ENCODE data around the gene GALNS. TPM values are rescaled to one million over a fixed set of nuclear protein-coding genes. Genes with fewer than 3 reads are reported as not detected.

The GALNS gene
- total RNA-seq, 2 experiments from 2014 or later: 18.4 to 19.7 TPM

- peaks cover 10% of the 10 kb centered on the region for H3K36me3 Mint-ChIP-seq (ENCODE audit: low read depth)
- H3K4me1 Mint-ChIP-seq (ENCODE audit: low read depth): no peaks in the 10 kb centered on the region
- H3K27me3 ChIP-seq (ENCODE audit: control insufficient read depth in 1 of 2, insufficient read depth in 2 of 2, low read length in 2 of 2): no peaks in the 10 kb centered on the region
- intact Hi-C loops (cut with DNase I, micrococcal nuclease): no loop called here
- DNase-seq (no peak), ATAC-seq (ENCODE audit: poor library complexity) (no peak)
- no peak for TF ChIP-seq CTCF (IDR thresholded peaks at IDR 0.05)
- no peaks in the 10 kb centered on the region for H3K27me3 Mint-ChIP-seq
- no peak overlapping the region for H3K27ac Mint-ChIP-seq
- H3K4me1 ChIP-seq (ENCODE audit: insufficient read depth, low read length): no peaks in the 10 kb centered on the region
- no peaks in the 10 kb centered on the region for H3K9me3 Mint-ChIP-seq
- no peaks in the 10 kb centered on the region for H3K9me3 ChIP-seq (ENCODE audit: control insufficient read depth in 1 of 2, insufficient read depth in 1 of 2, low read length in 2 of 2)
- no peak overlapping the region for H3K4me3 ChIP-seq (ENCODE audit: low read length)
- ChIA-PET POLR2A (no interaction called here), CTCF (no interaction called here)
- peaks cover 27% of the 10 kb centered on the region for H3K36me3 ChIP-seq (ENCODE audit: insufficient read depth, low read length)
- no peak overlapping the region for H3K27ac ChIP-seq (ENCODE audit: low read depth in 1 of 2, low read length in 2 of 2)
- no peak overlapping the region for H3K4me3 Mint-ChIP-seq
Observed at GRCh38 chr16:88840600-88841215, 16.0 kb downstream of the GALNS start.

GRCh38 chr16:88839745-88840599 lies 16.8 kb downstream of the GALNS start:
- Histone ChIP-seq H3K27ac (ENCODE audit: low read depth in 1 of 2, low read length in 2 of 2) (no peak overlapping the region), H3K9me3 (ENCODE audit: control insufficient read depth in 1 of 2, insufficient read depth in 1 of 2, low read length in 2 of 2) (no peaks in the 10 kb centered on the region), H3K27me3 (ENCODE audit: control insufficient read depth in 1 of 2, insufficient read depth in 2 of 2, low read length in 2 of 2) (no peaks in the 10 kb centered on the region), H3K36me3 (ENCODE audit: insufficient read depth, low read length) (peaks cover 27% of the 10 kb centered on the region), H3K4me3 (ENCODE audit: low read length) (no peak overlapping the region), H3K4me1 (ENCODE audit: insufficient read depth, low read length) (no peaks in the 10 kb centered on the region)
- peaks cover 10% of the 10 kb centered on the region for H3K36me3 Mint-ChIP-seq (ENCODE audit: low read depth)
- CTCF ChIA-PET: no interaction called here
- POLR2A ChIA-PET: no interaction called here
- no peak for ATAC-seq (ENCODE audit: poor library complexity)
- no peak overlapping the region for H3K27ac Mint-ChIP-seq
- H3K4me3 Mint-ChIP-seq: no peak overlapping the region
- DNase-seq: no peak
- intact Hi-C loops (cut with DNase I, micrococcal nuclease): no loop called here
- H3K27me3 Mint-ChIP-seq: no peaks in the 10 kb centered on the region
- TF ChIP-seq CTCF (IDR thresholded peaks at IDR 0.05): no peak
- no peaks in the 10 kb centered on the region for H3K4me1 Mint-ChIP-seq (ENCODE audit: low read depth)
- H3K9me3 Mint-ChIP-seq: no peaks in the 10 kb centered on the region

- Histone ChIP-seq H3K4me1 (ENCODE audit: insufficient read depth, low read length) (no peaks in the 10 kb centered on the region), H3K27me3 (ENCODE audit: control insufficient read depth in 1 of 2, insufficient read depth in 2 of 2, low read length in 2 of 2) (no peaks in the 10 kb centered on the region), H3K27ac (ENCODE audit: low read depth in 1 of 2, low read length in 2 of 2) (no peak overlapping the region), H3K4me3 (ENCODE audit: low read length) (no peak overlapping the region), H3K9me3 (ENCODE audit: control insufficient read depth in 1 of 2, insufficient read depth in 1 of 2, low read length in 2 of 2) (no peaks in the 10 kb centered on the region), H3K36me3 (ENCODE audit: insufficient read depth, low read length) (peaks cover 27% of the 10 kb centered on the region)
- DNase-seq (no peak), ATAC-seq (ENCODE audit: poor library complexity) (no peak)
- ChIA-PET POLR2A (no interaction called here), CTCF (no interaction called here)
- Mint-ChIP-seq H3K36me3 (ENCODE audit: low read depth) (peaks cover 10% of the 10 kb centered on the region), H3K4me3 (no peak overlapping the region), H3K9me3 (no peaks in the 10 kb centered on the region), H3K27ac (no peak overlapping the region), H3K4me1 (ENCODE audit: low read depth) (no peaks in the 10 kb centered on the region), H3K27me3 (no peaks in the 10 kb centered on the region)
- TF ChIP-seq CTCF (IDR thresholded peaks at IDR 0.05): no peak
- intact Hi-C loops (cut with DNase I, micrococcal nuclease): no loop called here
Observed at GRCh38 chr16:88839026-88839529, 17.7 kb downstream of the GALNS start.
